GM23248 (cell line): Measurements from ENCODE around the gene PHYHD1. TPM values are rescaled to one million over a fixed set of nuclear protein-coding genes. Genes with fewer than 3 reads are reported as not detected.

Source experiments
- DNase-seq: peaks from one replicate; pipeline ENCODE4 v3.0.0-alpha.2; 2015
- H2AFZ ChIP-seq: fragments of 200-600 bp; sonication (generic); 2 replicates; pipeline ENCODE4 v1.6.1; 2016; ENCODE audit warnings: antibody characterized with exemption
- H3F3A ChIP-seq: fragments of 200-600 bp; sonication (generic); 2 replicates; pipeline ENCODE4 v1.6.1; 2016; ENCODE audit warnings: mild to moderate bottlenecking, antibody characterized with exemption, mixed run types; ENCODE audit not compliant: insufficient read depth
- H3K27ac ChIP-seq: fragments of 200-600 bp; sonication (generic); 2 replicates; pipeline ENCODE4 v1.5.1; 2016; ENCODE audit warnings: mild to moderate bottlenecking
- H3K27me3 ChIP-seq: fragments of 200-600 bp; sonication (generic); replicated peaks from 2 replicates; pipeline ENCODE4 v1.6.1; 2016; ENCODE audit warnings: mild to moderate bottlenecking; ENCODE audit not compliant: insufficient read depth
- H3K36me3 ChIP-seq: fragments of 200-600 bp; sonication (generic); 2 replicates; pipeline ENCODE4 v1.6.1; 2016; ENCODE audit warnings: low read depth, mild to moderate bottlenecking
- H3K4me1 ChIP-seq: fragments of 200-600 bp; sonication (generic); 2 replicates; pipeline ENCODE4 v1.6.1; 2016; ENCODE audit warnings: mild to moderate bottlenecking; ENCODE audit not compliant: insufficient read depth
- H3K4me2 ChIP-seq: fragments of 200-600 bp; sonication (generic); one replicate; pipeline ENCODE4 v1.6.1; 2016; ENCODE audit warnings: mild to moderate bottlenecking; ENCODE audit not compliant: unreplicated experiment
- H3K4me3 ChIP-seq: fragments of 200-600 bp; sonication (generic); 2 replicates; pipeline ENCODE4 v1.5.1; 2016; ENCODE audit warnings: mild to moderate bottlenecking
- H3K79me2 ChIP-seq: fragments of 200-600 bp; sonication (generic); 2 replicates; pipeline ENCODE4 v1.6.1; 2016; ENCODE audit warnings: mild to moderate bottlenecking; ENCODE audit not compliant: insufficient read depth
- H3K9ac ChIP-seq: fragments of 200-600 bp; sonication (generic); 2 replicates; pipeline ENCODE4 v1.6.1; 2016; ENCODE audit warnings: mild to moderate bottlenecking
- H3K9me2 ChIP-seq: fragments of 200-600 bp; sonication (generic); 2 replicates; pipeline ENCODE4 v1.6.1; 2016; ENCODE audit warnings: mixed run types, mild to moderate bottlenecking, moderate library complexity; ENCODE audit not compliant: insufficient read depth
- H3K9me3 ChIP-seq: fragments of 200-600 bp; sonication (generic); one replicate; pipeline ENCODE4 v1.6.1; 2017; ENCODE audit warnings: low read depth
- H4K20me1 ChIP-seq: fragments of 200-600 bp; sonication (generic); 2 replicates; pipeline ENCODE4 v1.6.0; 2016; ENCODE audit not compliant: insufficient read depth
- EZH2 ChIP-seq: fragments of 200-600 bp; sonication (generic); IDR thresholded peaks from 2 replicates; pipeline ENCODE4 v1.6.1; 2018; ENCODE audit warnings: antibody characterized with exemption, mild to moderate bottlenecking; ENCODE audit not compliant: insufficient read depth, poor library complexity, severe bottlenecking
- EZH2phosphoT487 ChIP-seq: fragments of 200-600 bp; sonication (generic); IDR thresholded peaks from 2 replicates; pipeline ENCODE4 v1.6.1; 2018; ENCODE audit warnings: antibody characterized with exemption, moderate library complexity, mild to moderate bottlenecking, low read depth; ENCODE audit not compliant: insufficient read depth
- WGBS, 2 experiments: methylation state at CpG; one replicate each; pipeline ENCODE4 v1.1.6; 2015 to 2017; ENCODE audit warnings: low lambda C conversion rate in 2 of 2, low coverage in 1 of 2; ENCODE audit errors: missing lambda C conversion rate in 2 of 2; 5-methylcytosine and 5-hydroxymethylcytosine counted together
- in situ Hi-C: fragments of 300-500 bp; cut with MboI; formaldehyde crosslinking; loops from 2 replicates; pipeline ENCODE4 v1.15.0; 2020
- polyA plus RNA-seq: library from polyadenylated mRNA; unstranded; fragments of >200 nt; fragmentation: Nextera tagmentation; extraction: Ambion mirVana; gene quantifications from 2 replicates; pipeline ENCODE4 v1.2.1, GENCODE V29; 2016
- total RNA-seq: library from RNA; depleted of rRNA; stranded (reverse); fragments of >200 nt; shearing (Covaris generic); gene quantifications from 2 replicates; pipeline ENCODE4 v1.2.3, GENCODE V29; 2014; rRNA removed

PHYHD1 gene
- total RNA-seq (4.4 and 4.7 TPM in 2 replicates), polyA plus RNA-seq (7.4 and 8.6 TPM in 2 replicates)

DNA sequence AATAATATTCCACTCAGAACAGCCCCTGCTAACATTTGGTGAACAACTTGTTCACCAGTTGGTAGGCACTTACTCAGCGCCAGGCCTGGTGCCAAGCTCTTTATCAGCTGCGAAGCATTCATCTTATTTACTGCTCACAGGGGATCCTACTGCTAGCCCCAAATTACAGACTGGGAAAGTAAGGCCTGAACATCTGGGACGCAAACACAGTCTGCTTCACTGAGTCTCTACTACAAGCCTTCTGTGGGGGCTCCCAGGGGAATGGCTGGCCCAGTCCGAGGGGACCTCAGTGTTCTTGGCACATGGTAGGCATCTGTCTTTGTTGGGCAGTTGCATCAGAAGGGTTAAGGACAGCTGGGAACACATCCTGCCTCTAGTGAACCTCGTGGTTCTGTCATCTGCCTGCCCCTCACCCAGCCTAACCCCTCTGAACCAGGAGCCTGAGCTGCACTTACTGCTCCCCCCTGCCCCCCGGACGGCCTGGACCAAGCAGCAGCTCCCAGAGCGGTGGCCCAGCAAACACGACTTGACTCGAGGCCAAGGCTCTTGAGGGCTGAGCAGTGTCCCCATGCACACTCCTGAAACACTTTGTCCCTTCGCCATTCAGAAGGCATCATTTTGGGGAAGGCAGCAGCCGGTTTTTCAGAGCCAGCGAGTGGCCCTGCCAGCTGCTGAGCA is at the start of gene PHYHD1:
Gene PHYHD1, plus strand, starts transcription at position 602 of the 678 bp plus-strand sequence. CDS start 1,342 bp downstream, outside the sequence.
- in situ Hi-C loops = no loop called here
- H3K27me3 ChIP-seq = no peaks in the 10 kb centered on the region
- peak within 1 kb of the TSS; percentile 74 for H3K9ac ChIP-seq
- H3K79me2 ChIP-seq = peaks cover 12% of the 10 kb centered on the region; the same call in 1 of the 2 replicates
- H3F3A ChIP-seq = peaks cover 10% of the 10 kb centered on the region
- H3K4me2 ChIP-seq = peak within 1 kb of the TSS; percentile 34
- H2AFZ ChIP-seq = peak within 1 kb of the TSS; percentile 80
- no peaks in the 10 kb centered on the region for H3K9me3 ChIP-seq
- peaks cover 21% of the 10 kb centered on the region for H3K4me1 ChIP-seq
- peak within 1 kb of the TSS; percentile 66 for H3K4me3 ChIP-seq
- no peaks in the 10 kb centered on the region; the same call in 1 of the 2 replicates for H3K36me3 ChIP-seq
- no peaks in the 10 kb centered on the region for H3K9me2 ChIP-seq
- TF ChIP-seq EZH2 = no peak
- TF ChIP-seq EZH2phosphoT487 = no peak
- H4K20me1 ChIP-seq = no peaks in the 10 kb centered on the region
- WGBS, 2 experiments = 18 to 19% methylated on average over 13 of the region's 13 CpGs
- peak; percentile 88 for DNase-seq
- no peak within 1 kb of the TSS; the same call in 1 of the 2 replicates for H3K27ac ChIP-seq

- Histone ChIP-seq H3K27me3 (no peaks in the 10 kb centered on the region), H4K20me1 (no peaks in the 10 kb centered on the region), H3K9me3 (no peaks in the 10 kb centered on the region), H3K79me2 (peaks cover 23% of the 10 kb centered on the region), H3K9ac (no peak overlapping the region), H2AFZ (no peak overlapping the region), H3K4me1 (no peaks in the 10 kb centered on the region; the same call in 1 of the 2 replicates), H3K9me2 (no peaks in the 10 kb centered on the region), H3K4me3 (no peak overlapping the region), H3K27ac (no peak overlapping the region), H3K4me2 (no peak overlapping the region), H3K36me3 (no peaks in the 10 kb centered on the region), H3F3A (no peaks in the 10 kb centered on the region)
- in situ Hi-C loops = no loop called here
- no peak for DNase-seq
- TF ChIP-seq EZH2phosphoT487 = no peak
- TF ChIP-seq EZH2 = no peak
- WGBS, 2 experiments = 91% methylated on average over 5 of the region's 5 CpGs
These were observed 42.9 kb upstream of the PHYHD1 start for GRCh38 chr9:128877852-128878251.

- H2AFZ ChIP-seq = peak within 1 kb of the TSS; percentile 95
- H3K36me3 ChIP-seq = peaks cover 5% of the 10 kb centered on the region; the same call in 1 of the 2 replicates
- no peak for TF ChIP-seq EZH2
- no peak for TF ChIP-seq EZH2phosphoT487
- peak within 1 kb of the TSS; percentile 87 for H3K9ac ChIP-seq
- peaks cover 11% of the 10 kb centered on the region; the same call in 1 of the 2 replicates for H3K4me1 ChIP-seq
- H3K27ac ChIP-seq = peak within 1 kb of the TSS; percentile 69
- no peaks in the 10 kb centered on the region for H3F3A ChIP-seq
- peak within 1 kb of the TSS; percentile 88 for H3K4me3 ChIP-seq
- H3K9me2 ChIP-seq = no peaks in the 10 kb centered on the region
- 1% methylated on average over 53 to 60 of the region's 70 CpGs for WGBS, 2 experiments
- in situ Hi-C loops = no loop called here
- peak within 1 kb of the TSS; percentile 91 for H3K4me2 ChIP-seq
- H3K27me3 ChIP-seq = no peaks in the 10 kb centered on the region
- DNase-seq = peak; percentile 99
- peaks cover 65% of the 10 kb centered on the region for H3K79me2 ChIP-seq
- H3K9me3 ChIP-seq = no peaks in the 10 kb centered on the region
- no peaks in the 10 kb centered on the region for H4K20me1 ChIP-seq
These were observed 38.7 kb upstream of the PHYHD1 start, which contains the start of the genes KYAT1 and LRRC8A for GRCh38 chr9:128881884-128882676. Gene KYAT1 (minus strand): TSS chr9:128881950. CDS start chr9:128845405, 36,545 bp downstream. Gene LRRC8A (plus strand): TSS chr9:128882133. CDS start chr9:128907165, 25,032 bp downstream.
